SIG-M5 treated with dmso at 0.1 percent for 504 hours (cell line): ENCODE measurements around the gene IGFBP4.

Source experiments
- DNase-seq: peaks from one replicate; lab custom pipeline; 2025; ENCODE audit not compliant: unreplicated experiment; lab: John Stamatoyannopoulos, UW

The IGFBP4 gene

DNA sequence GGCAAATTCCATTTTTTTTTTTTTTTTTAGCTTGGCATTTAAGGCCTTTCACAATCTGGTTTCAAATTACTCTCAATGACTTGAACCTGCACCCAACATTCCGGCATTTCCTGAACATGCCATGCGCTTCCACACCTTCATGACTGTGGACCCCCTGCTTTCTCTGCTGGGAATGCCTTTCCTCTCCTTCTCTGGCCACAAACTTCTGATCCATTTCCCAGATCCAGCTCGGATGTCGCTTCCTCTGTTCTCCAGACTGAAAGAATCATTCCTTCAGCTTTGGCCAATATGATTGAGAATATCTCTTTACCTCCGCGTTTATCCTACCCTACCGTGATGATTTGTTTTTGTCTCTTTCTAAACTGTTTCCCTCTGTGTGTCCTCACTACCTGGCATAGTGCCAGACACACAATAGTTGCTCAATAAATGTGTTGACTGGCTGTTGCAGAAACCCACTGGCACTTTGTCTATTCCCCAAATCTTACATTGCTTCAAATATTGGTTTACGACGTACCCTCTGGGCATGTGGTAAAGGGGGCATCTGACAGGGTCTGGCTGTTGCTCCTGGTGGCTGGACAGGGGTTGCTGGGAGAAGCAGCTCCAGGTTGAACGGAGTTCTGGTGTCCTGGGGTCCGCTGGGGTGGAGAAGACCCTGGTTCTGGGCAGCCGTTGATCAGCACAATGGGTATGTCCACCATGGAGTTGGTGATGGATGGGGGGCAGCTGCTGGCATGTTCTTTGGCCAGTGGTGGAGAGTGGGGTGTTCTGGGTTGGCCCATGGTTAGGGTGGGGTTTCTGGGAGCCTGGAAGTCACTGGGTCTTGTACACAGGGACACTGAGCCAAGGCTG is 43.5 kb downstream of the IGFBP4 start:
- DNase-seq: peak; percentile 42

DNA sequence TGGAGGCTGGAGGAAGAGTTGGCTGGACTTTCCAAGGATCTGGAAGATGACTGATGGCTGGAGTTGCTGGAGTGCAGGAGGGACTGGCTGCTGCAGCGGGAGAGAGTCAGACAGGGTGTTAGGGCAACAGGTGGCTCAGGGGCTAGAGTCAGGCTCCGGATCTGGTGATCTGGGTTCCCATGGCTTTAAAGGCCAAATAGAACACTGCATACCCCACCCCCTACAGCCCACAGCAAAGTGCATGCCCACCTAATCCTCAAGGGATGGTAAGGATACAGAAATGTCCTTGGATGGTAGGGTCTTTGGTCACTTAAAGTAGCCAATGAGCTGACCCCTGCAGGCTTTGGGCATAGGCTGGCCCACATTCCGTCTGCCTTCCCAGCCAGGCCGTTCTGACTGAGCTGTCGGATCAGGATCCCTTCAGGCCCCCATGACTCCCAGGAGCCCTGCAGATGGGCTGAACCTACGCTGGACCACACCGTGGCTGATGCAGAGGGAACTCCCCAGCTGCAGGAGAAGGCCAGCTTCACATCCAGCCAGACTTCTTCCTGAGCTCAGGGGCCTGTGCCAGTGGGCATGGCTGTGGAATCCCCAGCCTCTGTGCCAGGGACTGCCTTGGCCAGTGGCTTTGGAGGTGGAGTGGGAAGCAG is 44.2 kb downstream of the IGFBP4 start:
- no peak for DNase-seq

DNA sequence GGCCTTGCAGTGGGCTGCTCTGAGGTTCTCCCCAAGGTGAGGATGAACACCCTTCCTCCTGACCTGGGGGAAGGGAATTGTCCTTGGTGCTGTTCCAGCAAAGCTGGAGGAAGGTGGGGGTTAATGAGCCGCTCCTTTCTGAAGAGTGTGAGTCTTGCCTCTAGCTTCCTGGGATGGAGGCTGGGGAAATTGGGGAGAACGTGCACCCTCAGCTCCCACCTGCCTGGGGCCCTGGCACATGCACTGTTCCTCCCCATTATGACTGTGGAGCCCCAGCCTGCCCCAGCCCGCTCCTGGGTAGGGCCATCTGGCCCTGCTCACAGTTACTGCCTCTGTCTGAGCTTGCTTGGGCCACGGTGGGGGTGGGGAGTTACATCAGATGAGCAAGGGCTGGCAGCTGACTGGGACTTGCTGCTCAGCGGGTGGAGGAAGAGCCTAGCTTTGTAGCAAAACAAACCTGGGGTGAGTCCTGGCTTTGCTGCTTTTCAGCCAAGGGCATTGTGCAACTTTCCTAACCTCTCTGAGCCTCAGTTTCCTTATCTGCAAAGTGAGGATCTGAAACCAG is 47.1 kb downstream of the IGFBP4 start:
- peak; percentile 28 for DNase-seq

DNA sequence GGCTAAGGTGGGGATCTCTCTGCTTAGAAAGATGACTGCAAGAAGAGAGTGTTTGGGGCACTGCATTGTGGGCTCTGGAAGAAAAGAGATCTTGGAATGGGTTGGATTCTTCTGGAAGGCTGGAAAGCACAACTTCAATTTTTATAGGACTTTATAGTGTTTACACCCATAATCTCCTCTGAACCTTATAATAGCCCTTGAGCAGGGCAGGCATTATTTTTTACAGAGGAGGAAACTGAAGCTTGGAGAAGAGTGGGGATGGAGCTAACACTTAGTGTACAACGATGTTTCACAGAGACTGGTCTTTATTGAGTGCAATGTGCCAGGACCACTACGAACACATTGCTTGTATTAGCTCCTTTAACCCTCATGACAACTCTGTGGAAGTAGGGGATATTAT is 47.7 kb downstream of the IGFBP4 start:
- DNase-seq: no peak

DNA sequence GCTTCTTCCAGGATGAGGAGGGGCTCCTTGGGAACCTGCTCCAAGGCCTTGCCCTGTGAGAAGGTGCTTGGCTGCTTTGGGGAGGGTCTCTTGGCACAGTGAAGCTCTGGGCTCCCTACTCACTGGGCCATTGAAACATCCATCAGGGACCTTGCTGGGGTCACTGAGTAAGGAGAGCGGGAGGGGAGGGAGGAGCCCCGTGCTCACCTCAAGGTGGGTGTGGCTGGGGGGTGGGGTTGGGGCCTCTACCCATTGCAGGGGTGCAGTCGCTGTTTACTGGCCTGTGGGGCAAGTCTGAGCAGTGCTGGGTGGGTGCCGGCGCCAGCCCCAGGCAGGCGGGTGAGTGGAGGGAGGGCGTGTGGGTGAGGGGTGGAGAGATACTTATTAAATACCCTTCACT is 48.2 kb downstream of the IGFBP4 start:
- DNase-seq: no peak

DNA sequence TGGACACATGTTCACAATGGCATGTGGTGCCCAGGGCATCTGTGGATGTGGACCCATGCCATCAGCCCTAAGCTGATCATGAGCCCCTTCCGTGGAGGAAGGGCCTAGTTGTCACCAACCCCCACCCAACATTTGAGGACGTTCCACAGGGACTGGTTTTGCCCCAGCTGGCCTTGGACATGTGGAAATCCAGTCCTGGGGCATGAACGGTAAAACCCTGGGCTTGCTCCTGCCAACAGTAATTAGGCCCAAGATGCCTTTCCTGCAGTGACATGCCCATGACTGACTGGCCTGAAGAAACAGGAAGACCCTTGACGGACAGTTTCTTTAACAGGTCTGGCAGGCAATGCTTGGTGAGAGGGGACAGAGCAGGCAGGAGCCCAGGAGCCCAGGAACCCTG is 50.4 kb downstream of the IGFBP4 start:
- DNase-seq: no peak

DNA sequence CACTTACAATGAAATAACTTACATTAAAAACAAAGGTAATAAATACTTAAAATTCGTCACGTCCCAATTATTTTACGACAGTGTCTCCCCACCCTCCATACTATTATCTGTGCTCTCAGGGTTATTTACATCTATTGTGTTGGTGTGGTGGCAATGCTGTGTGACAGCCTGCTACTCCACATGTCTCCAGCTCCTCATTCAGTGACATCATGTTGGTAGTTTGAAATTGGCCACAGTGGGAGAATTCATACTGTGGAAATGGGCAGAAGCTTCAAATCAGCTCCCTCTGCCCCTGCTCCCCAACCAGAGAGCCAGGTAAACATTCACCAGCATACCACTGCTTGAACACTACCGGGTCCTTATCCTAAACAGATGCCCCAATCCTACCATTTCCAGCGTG is 51.9 kb downstream of the IGFBP4 start:
- DNase-seq: no peak

DNA sequence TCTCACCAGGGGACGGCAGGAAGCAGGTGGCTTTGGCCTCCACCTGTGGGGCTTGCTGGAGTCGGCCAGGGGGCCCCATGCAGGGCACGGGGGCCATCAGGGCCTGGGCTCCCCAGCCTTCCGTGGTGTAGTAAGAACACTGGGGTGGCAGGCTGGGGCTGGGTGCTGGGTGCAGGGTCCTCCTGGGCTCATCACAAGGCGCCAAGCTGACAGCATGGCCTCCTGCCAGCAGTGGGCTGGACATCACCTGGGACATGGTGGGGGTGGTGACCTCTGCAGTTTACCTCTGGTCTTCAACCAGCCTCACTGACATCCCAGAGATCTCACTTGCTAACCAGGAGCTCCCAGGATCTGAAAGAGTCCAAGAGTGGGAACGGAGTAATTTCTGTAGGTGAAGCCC is 52.9 kb downstream of the IGFBP4 start:
- DNase-seq: no peak

DNA sequence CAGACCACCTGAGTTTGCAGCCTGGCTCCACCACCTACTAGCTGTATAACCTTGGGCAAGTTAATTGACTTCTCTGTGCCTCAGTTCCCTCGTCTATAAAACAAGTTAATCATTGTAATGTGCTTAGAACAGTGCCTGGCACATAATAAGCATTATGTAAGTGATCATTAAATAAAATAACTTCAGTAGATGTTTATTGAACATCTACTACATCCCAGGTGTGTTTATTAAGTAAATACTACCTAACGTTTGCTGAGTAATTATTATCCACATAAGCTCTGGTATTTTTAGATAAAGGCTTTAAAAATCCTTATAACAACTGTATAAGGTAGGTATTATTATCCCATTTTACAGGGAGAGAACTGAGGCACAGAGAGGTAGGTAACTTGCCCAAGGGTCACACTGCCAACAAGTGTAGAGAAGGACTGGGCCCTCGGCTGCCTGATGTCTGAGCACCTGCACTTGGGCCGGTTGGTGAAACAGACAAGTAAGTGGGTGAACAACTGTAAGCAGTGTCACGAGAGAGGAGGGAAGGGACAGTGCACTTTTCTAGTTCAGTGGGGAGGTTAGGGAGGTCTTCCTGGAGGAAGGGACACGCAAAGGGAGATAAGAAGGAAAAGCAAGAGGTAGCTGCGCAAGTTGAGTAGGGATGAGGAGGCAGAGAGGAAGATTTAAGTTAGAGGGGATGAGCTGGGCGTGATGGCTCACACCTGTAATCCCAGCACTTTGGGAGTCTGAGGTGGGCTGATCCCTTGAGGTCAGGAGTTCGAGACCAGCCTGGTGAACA is 53.6 kb downstream of the IGFBP4 start:
- no peak for DNase-seq

DNA sequence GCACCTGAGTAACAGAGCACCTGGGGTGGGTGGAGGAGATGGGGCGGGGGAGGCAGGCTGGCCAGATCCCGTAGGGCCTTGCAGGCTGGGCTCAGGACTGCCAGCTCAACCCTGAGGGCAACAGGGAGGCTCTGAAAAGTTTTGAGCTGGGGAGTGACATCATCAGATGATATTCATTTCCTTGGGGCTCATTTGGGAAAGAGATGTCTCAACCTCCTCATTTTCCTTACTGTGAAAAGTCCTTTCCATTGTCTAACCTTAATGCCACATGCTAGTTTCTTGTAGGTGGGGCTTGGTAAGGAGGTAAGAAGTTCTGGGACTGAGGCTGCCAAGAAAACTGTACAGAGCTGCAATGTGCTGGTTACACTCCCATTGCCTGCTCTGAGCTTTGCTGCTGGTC is 54.4 kb downstream of the IGFBP4 start:
- DNase-seq: no peak

DNA sequence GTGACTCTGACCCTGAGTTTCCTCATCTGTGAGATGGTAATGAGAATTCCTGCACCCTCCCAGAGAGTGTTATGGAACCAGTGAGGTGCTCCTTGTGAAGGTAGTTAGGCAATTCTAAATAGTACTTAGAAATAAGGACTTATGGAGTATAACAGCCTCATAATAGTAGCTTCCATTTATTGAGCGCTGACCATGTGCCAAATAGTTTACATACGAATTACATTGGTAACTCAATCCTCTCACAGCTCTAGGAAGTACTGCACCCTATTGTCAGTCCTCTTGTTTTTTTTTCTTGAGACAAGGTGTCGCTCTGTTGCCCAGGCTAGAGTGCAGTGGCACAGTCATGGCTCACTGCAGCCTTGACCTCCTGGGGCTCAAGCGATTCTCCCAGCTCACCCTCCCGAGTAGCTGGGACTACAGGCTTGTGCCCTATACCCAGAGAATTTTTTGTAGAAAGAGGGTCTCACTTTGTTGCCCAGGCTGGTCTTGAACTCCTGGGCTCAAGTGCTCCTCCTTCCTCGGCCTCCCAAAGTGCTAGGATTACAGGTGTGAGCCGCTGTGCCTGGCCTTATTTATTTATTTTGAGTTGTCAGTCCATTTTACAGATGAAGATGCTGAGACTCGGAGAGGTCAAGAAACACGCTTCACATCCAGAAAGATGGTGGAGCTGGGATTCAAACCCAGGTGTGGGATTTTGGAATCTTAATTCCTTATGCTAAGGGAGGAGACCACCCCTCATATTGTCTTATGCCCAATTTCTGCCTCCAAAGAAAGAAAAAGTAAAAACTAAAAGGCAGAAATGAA is 55.2 kb downstream of the IGFBP4 start:
- no peak for DNase-seq

DNA sequence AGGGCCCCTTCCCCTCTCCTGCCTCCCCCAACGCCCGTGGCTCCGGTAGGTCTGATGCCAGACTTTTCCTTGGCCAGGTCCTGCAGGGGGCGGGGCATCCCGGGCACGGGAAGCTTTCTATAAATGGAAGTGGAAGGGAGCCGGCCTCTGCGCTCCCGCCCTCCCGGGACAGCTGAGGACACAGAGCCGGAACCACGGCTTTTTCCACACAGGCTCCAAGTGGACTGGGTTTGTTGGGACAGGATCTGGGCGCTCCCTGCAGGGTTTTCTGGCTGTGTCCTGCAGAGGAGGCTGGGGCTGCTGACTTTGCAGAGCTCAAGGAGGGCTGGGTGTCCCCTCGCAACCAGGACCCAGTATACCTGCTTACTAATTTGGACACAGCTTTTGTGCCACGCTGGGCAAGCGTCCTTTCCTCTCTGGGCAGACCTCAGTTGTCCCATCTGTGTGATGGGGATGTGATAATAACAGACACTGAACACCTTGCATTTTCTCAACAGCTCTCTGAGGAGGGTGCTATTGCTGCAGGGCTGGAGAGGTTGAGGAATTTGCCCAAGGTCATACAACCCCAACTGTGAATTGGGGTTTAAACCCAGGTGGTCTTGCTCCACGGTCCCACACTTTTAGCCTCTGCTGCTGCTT is 56.4 kb downstream of the IGFBP4 start:
- DNase-seq: no peak

DNA sequence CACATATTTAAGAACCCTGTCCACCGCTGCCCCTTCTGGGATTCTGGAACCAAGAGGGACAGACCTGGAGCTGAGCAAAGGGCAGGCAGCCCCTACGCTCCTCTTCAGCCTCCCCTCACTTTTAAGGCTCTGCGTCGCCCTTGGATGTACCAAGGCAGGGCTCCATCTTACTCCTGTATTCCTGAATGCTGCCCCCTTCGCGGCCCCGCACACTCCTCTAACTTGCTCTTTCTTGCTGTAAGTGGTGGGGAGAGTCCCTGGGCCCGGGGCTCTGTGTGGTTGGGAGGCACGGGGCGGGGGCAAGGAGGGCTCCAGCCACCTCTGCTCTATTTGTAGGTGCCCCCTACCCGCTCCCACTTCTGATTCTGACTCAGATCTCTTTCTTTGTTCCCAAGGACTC is 56.9 kb downstream of the IGFBP4 start:
- DNase-seq: no peak

DNA sequence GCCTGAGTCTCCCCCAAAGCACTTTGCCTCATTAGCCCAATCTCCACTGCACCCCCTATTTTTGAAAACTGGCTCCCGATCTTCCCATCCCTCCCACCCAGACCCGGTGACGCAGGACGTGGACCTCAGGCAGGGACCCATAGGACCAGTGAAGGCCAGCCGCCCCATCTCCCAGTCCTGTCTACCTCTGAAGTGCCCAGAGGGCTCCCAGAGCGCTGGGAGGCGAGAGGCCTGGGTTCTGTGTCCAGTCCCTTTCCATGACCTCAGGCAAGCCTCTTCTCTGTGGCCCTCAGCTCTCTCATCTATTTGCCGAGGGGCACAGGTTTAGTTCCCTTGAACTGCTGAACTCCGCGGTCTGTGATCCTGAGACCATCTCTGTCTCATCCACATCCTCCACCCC is 57.5 kb downstream of the IGFBP4 start:
- DNase-seq: no peak

DNA sequence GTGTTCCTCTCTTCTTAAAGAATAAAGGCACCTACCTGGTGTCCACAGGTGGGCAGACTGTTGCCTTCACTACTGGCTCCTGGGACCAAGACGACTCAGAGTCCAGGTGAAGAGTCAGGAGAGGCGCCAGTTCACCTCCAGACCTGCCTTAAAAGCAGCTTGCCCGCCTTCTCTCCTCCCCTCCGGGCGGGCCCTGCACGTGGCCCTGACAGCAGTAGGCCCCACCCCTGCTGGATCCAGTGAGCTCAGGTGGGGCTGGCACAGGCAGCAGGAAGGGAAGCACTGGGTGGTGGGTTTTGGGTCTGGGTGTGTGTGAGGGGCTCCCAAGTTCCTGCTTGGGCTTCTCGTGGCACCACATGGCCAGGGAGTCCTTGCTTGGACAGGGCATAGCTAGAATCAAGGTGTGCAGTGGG is 58.3 kb downstream of the IGFBP4 start, which contains the start of gene TNS4:
Gene TNS4, minus strand, starts transcription at position 125 of the 413 bp plus-strand sequence. CDS start 5,198 bp downstream, outside the sequence.
- no peak for DNase-seq

DNA sequence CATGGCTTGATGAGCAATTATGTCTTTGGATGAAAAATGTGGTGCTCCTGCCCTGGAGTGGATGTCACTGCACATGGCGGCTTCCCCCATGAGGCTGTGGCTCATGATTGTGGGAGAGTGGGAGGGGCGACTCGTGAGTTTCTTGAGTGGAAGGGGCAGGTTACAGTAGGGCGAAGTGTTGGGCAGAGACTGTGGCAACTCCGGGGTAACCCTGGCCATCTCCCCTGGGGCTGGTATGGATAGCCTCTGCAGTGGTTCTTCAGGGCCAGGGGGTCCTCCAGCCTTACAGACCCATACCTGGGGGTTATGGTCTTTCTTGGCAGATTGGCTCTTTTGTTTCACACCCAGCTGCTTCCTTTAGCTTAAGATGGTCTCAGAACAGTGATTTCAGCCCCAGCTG is 59.5 kb downstream of the IGFBP4 start:
- DNase-seq: no peak

DNA sequence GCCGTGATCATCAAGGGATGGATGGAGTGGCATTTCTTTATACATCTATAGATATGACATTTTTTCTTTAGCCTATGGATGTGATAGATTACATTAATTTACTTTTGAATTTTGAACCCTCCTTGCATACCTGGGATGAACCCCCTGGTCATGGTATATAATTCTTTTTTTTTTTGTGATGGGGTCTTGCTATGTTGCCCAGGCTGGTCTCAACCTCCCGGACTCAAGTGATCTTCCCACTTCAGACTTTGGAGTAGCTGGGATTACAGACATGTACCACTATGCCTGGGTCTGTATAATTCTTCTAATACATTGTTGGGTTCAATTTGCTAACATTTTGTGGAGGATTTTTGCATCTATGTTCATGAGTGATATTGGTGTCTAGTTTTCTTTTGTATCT is 59.9 kb downstream of the IGFBP4 start:
- DNase-seq: no peak

DNA sequence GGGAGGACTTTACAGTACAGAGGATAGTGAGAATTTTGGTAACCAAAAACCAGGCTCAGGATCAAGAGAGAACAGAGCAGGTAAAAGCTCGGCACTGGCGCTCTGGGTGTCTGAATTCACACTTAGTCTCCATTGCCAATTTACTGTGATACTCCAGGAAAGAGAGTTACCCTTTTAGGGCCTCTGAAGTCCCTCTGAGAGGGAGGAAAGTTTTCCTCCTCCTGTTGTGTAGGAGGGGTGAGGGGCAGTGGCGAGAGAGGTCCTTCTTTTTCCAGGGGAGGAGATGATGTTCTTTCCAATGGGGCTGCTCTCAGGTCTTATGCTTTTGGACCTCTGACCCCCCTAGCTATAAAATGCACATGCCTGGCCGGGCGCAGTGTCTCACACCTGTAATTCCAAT is 63.5 kb downstream of the IGFBP4 start:
- DNase-seq: no peak
